Measurements from ENCODE around the gene MOB1B. TPM values are rescaled to one million over a fixed set of nuclear protein-coding genes. Genes with fewer than 3 reads are reported as not detected.

MOB1B gene
- total RNA-seq, 1 donor from 2014 or later, result 24.6 TPM

DNA sequence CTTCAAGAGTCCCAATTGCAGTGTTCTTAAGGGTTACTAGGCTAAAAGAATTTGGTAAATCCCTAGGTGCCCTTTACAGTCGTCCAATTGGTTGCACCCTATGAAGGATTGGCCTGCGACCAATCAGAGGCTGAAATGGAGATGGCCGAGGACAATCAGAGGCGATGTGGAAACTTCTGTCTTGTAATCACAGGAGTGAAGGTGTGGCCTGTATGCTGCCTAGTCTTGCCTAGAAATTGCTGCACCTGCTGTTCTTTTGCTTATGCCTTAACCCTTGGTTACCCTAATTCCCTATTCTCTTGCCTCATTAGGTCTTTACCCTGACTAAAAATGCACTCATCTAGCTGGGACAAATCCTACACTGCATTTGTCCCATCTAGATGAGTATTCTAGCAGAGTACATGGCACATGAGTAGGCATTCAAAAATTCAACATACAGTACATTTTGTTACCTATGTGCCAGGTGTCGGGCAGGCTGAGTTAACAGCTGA lies 90.3 kb downstream of the MOB1B start:
- Mint-ChIP-seq H3K9me3 (ENCODE audit: unreplicated experiment) (peaks cover 8% of the 10 kb centered on the region), H3K36me3 (ENCODE audit: unreplicated experiment) (no peaks in the 10 kb centered on the region), H3K27ac (ENCODE audit: unreplicated experiment) (peak overlapping the region; percentile 15), H3K27me3 (ENCODE audit: unreplicated experiment) (no peaks in the 10 kb centered on the region), H3K4me1 (ENCODE audit: low read depth, unreplicated experiment) (peaks cover 2% of the 10 kb centered on the region), H3K4me3 (ENCODE audit: unreplicated experiment) (no peak overlapping the region)
- TF ChIP-seq CTCF (IDR thresholded peaks at IDR 0.05; ENCODE audit: partially characterized antibody, unreplicated experiment), result no peak
- no peak for DNase-seq

DNA sequence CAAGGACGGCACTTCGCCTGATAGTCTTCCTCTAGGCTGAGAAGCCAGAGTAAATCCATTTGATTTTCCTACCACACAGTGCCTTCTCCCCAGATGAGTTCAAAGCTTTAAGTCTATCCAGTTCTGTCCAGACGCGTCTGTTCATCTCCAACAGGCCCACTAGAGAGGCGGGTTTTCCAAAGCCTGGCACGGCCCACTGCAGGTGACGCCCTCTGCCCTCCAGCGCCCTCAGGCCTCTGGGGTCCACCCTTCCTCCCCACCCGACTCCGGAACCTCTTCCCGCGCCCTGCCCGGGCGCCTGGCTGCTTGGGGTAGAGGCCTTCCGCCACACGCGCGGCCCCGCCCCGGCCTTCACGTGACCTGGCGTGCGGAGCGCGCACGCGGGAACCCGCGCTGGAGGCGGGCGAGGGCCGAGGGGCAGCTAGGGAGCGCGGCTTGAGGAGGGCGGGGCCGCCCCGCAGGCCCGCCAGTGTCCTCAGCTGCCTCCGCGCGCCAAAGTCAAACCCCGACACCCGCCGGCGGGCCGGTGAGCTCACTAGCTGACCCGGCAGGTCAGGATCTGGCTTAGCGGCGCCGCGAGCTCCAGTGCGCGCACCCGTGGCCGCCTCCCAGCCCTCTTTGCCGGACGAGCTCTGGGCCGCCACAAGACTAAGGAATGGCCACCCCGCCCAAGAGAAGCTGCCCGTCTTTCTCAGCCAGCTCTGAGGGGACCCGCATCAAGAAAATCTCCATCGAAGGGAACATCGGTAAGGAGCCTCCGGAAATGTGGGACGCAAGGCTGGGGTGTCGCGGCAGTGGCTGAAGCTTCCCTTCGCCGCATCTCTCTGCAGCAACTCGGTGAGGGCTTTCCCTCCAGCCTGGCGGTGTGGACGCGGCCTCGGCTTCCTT lies 91.3 kb downstream of the MOB1B start, which contains the start of gene DCK:
DCK (plus strand) TSS at position 469 of the 888 bp plus-strand sequence; CDS start at position 656, 187 bp downstream.
- H3K9me3 Mint-ChIP-seq (ENCODE audit: unreplicated experiment), result peaks cover 8% of the 10 kb centered on the region
- peak within 1 kb of the TSS; percentile 91 for H3K4me3 Mint-ChIP-seq (ENCODE audit: unreplicated experiment)
- H3K27me3 Mint-ChIP-seq (ENCODE audit: unreplicated experiment), result no peaks in the 10 kb centered on the region
- H3K36me3 Mint-ChIP-seq (ENCODE audit: unreplicated experiment), result no peaks in the 10 kb centered on the region
- no peak for TF ChIP-seq CTCF (IDR thresholded peaks at IDR 0.05; ENCODE audit: partially characterized antibody, unreplicated experiment)
- H3K27ac Mint-ChIP-seq (ENCODE audit: unreplicated experiment), result peak within 1 kb of the TSS; percentile 85
- H3K4me1 Mint-ChIP-seq (ENCODE audit: low read depth, unreplicated experiment), result peaks cover 2% of the 10 kb centered on the region
- DNase-seq, result peak; percentile 92

GRCh38 chr4:70994069-70994366 lies 91.8 kb downstream of the MOB1B start:
- Mint-ChIP-seq H3K4me1 (ENCODE audit: low read depth, unreplicated experiment) (peaks cover 2% of the 10 kb centered on the region), H3K27ac (ENCODE audit: unreplicated experiment) (peak overlapping the region; percentile 85), H3K4me3 (ENCODE audit: unreplicated experiment) (peak overlapping the region; percentile 91), H3K27me3 (ENCODE audit: unreplicated experiment) (no peaks in the 10 kb centered on the region), H3K9me3 (ENCODE audit: unreplicated experiment) (peaks cover 8% of the 10 kb centered on the region), H3K36me3 (ENCODE audit: unreplicated experiment) (peaks cover 1% of the 10 kb centered on the region)
- DNase-seq, result no peak
- TF ChIP-seq CTCF (IDR thresholded peaks at IDR 0.05; ENCODE audit: partially characterized antibody, unreplicated experiment), result no peak

DNA sequence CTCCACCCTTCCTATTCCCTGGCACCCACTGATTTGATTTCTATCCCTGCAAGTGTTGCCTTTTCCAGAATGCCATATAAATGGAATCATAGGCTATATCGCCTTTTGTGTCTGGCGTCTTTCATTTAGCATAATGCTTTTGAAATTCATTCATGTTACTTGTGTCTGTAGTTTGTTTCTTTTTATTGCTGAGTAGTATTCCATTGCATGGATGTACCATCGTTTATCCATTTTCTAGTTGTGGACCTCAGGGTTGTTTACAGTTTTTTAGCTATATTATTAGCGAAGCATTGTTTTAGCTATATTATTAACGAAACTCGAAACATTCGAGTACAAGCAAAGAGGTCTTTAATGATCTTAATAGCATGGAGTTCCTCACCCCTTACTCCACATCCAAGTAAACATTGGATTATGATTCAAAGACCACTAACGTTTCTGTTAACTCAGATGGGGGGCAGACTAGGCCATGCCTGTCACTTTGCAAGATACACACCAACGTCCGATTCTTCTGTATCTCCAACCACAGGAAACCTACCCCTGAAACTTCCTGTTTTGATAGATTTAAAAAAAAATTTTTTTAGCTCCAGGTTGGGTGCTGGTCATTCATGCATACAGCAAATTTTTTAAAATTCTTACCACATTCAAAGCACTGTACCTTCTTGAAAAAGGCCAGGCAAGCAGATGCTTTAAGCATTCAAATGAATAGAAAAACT lies 92.4 kb downstream of the MOB1B start:
- no peaks in the 10 kb centered on the region for H3K27me3 Mint-ChIP-seq (ENCODE audit: unreplicated experiment)
- H3K4me1 Mint-ChIP-seq (ENCODE audit: low read depth, unreplicated experiment), result peaks cover 2% of the 10 kb centered on the region
- peaks cover 8% of the 10 kb centered on the region for H3K9me3 Mint-ChIP-seq (ENCODE audit: unreplicated experiment)
- peaks cover 4% of the 10 kb centered on the region for H3K36me3 Mint-ChIP-seq (ENCODE audit: unreplicated experiment)
- H3K27ac Mint-ChIP-seq (ENCODE audit: unreplicated experiment), result peak overlapping the region; percentile 85
- DNase-seq, result no peak
- TF ChIP-seq CTCF (IDR thresholded peaks at IDR 0.05; ENCODE audit: partially characterized antibody, unreplicated experiment), result no peak
- H3K4me3 Mint-ChIP-seq (ENCODE audit: unreplicated experiment), result peak overlapping the region; percentile 91

- no peaks in the 10 kb centered on the region for H3K27me3 Mint-ChIP-seq (ENCODE audit: unreplicated experiment)
- H3K4me3 Mint-ChIP-seq (ENCODE audit: unreplicated experiment), result no peak overlapping the region
- TF ChIP-seq CTCF (IDR thresholded peaks at IDR 0.05; ENCODE audit: partially characterized antibody, unreplicated experiment), result no peak
- no peak overlapping the region for H3K27ac Mint-ChIP-seq (ENCODE audit: unreplicated experiment)
- DNase-seq, result no peak
- peaks cover 8% of the 10 kb centered on the region for H3K9me3 Mint-ChIP-seq (ENCODE audit: unreplicated experiment)
- H3K4me1 Mint-ChIP-seq (ENCODE audit: low read depth, unreplicated experiment), result peaks cover 2% of the 10 kb centered on the region
- H3K36me3 Mint-ChIP-seq (ENCODE audit: unreplicated experiment), result peaks cover 10% of the 10 kb centered on the region
These were observed 93.8 kb downstream of the MOB1B start for GRCh38 chr4:70996018-70996360.

Measured in glutamatergic neuron (in vitro differentiated cells).